Activated CD4-positive, alpha-beta T cell treated with anti-CD3 and anti-CD28 coated beads, Interleukin-10, Interleukin-2, amounts not matched to agents 100 ng/mL and 50 ng/mL, durations not matched to agents 16 hours and 8 hours (primary cell): Measurements from ENCODE around the gene BMF.

ENCODE experiments used
- DNase-seq: peaks from one replicate; pipeline ENCODE4 v3.0.0-alpha.2; 2020

Gene BMF

DNA sequence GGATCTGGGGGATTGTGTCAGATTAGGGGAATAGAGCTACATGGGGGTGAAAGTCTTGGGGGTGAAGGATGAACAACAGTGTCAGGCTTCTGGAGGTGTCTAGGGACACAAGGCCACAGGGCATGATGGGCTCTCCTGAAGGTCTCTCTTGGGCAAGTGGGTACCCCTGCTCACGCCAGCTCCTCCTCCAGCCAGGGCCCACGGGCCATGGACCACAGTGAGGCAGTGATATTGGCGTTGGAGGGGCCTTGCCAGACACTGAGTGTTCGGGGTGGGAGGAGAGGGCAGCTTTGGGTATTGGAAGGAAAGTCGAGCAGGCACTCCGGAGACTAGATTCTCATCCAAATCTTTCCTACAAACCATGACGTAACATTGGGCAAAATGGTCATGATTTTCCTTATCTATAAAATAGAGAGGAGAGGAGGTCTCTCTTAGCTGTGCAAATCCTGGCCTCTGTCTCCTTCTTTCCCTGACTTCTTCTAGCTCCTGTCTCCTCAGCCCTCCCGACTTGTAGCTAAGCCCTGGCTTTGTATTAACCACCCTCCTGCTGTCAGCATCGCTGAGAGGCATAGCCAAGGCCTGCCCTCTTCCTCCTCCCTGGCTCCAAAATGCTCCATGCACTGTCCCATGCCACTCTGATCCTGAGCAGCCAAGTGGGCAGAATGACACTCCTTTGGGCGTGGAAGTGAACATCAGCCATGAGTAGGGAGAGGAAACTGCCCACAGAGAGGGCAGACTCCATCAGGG lies 45.7 kb downstream of the BMF start:
- no peak for DNase-seq

GRCh38 chr15:40061212-40061901 lies 47.3 kb downstream of the BMF start:
- DNase-seq: peak; percentile 90

DNA sequence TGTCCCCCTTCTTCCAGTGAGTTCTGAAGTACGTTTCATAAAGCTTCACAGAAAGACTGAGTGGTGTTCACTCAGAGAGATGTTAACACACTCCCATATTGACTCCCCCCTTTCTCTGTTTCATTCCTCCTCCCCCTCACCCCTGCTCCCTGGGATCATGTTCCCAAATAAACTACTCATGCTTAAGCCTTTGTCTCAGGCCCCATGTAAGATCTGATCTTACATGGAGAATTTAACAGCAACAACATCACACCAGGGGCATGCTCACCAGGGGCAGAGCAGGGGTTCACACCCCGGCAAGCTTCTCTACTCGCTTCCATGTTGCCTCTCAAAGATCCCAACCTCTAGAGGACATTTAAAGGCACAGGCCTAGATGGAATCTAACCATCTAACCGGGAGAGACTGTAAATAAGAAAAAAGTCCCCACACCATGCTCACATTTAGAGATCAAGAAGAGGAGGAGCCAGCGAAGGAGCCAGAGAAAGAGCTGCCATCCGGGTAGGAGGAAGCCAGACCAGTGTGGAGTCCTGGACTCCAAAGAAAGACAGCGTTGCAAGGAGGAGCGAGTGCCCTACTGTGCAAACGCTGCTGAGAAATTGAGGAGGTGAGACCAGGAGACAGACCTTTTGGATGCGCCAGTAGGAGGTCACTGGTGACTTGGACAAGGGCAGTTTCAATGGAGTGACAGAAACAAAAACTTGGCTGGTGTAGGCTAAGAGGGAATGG lies 48.3 kb downstream of the BMF start:
- no peak for DNase-seq

GRCh38 chr15:40059821-40060220 lies 48.9 kb downstream of the BMF start:
- no peak for DNase-seq

DNA sequence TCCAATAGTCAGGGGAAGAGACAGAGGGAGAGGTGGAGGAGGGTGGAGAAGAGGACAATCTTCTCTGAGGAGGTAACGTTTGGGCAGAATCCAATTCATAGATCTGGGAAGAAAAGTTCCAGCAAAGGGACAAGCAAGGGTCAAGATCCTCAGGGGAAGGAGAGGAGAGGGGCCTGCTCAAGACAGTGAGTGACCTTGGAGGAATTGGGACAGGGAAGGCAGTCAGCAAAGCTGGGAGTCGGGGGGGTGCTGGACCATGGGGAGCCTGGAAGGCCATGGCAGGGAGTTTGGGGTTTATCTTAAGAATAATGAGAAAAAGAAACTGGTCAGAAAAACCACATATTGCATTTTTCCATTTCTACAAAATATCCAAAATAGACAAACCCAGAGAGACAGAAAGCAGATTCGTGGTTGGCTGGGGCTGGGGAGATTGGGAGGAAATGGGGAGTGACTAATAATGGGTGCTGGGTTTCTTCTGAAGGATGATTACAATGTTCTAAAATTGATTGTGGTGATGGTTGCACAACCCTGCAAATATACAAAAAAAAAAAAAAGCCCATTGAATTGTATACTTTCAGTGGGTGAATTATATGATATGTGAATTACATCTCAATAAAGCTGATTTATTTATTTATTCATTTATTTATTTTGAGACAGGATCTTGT lies 50.1 kb downstream of the BMF start:
- DNase-seq: peak; percentile 65

- DNase-seq: no peak
Observed at GRCh38 chr15:40055576-40056293, 52.9 kb downstream of the BMF start.

GRCh38 chr15:40054855-40055575 lies 53.7 kb downstream of the BMF start:
- peak; percentile 54 for DNase-seq

DNA sequence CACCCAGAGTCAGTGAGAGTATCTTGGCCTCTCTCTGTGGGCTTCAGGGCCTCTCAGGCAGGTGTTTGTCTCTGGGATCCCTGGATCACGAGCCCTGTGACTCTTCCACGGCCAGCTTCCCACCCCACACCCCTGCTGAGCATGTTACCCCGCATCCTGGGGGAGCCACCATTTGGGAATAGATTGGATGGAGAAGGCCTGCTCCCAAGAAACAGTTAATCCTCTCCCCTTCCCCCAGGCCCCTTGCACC lies 54.1 kb downstream of the BMF start:
- DNase-seq: no peak

GRCh38 chr15:40053831-40054604 lies 54.7 kb downstream of the BMF start:
- no peak for DNase-seq

DNA sequence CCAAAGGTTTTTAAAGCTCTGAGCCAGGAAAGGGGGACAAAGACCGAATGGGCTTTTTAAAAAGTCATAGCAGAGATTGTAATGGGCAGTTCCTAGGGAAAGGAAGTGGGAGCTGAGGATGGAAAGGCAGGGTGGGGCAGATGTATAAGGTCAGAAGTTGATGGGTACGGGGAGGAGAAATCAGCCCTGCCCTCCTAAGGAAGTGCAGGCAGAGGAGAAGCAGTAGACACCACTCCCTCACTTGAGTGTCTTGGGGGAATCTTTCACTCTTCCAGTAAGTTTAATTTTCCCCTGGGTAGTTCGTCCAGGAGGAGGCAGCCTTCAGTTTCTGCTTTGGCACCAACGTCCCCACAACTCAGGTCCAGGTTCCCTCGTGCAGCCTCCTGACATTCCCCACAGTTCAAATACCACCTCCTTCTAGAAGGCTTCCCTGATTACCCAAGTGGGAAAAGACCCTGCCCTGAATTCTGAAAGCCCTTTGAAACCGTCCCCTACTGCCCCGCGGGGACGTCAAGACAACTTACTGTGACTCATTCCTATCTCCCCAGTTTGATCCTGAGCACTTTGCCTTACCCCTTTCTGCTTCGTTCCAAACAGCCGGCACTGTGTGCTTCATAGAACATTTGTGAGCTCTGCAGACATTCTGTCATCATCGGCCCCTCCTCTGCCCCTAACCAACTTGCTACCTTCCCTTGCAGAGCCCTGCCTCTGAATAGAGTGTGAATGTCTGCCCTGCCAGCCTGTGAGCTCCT lies 55.4 kb downstream of the BMF start:
- DNase-seq: no peak

GRCh38 chr15:40052604-40053003 lies 56.1 kb downstream of the BMF start:
- no peak for DNase-seq

DNA sequence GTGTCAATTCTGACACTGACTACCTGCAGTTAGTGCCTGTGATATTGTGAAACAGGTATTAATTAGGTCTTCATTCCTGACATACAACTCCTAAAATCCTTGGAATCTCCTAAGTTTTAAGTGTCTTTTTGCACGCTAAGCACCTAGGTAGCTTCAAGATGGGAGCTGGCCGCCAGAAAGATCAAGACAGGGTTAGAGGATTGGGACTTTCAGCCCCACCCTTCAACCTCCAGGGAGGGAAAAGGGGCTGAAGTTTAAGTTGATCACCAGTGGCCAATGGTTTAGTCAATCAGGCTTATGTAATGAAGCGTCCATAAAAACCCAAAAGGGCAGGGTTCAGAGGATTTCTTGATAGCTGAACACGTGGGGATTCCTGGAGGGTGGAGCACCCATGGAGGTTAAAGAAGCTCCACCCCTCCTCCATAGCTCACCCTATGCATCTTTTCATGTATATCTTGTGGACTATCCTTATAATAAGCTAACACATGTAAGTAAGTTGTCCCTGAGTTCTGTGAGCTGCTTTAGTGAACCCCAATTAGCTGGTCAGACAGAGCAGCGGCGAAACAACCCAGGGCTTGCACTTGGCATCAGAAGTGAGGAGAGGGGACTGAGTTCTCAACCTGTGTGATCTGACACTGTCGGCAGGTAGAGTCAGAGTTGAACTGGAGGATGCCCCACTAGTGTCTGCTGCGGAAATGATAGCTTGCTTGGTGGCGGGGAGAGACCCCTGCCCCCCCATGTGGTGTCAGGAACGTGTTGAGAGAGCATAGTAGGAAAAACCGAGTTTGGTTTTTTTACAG lies 56.9 kb downstream of the BMF start:
- no peak for DNase-seq

DNA sequence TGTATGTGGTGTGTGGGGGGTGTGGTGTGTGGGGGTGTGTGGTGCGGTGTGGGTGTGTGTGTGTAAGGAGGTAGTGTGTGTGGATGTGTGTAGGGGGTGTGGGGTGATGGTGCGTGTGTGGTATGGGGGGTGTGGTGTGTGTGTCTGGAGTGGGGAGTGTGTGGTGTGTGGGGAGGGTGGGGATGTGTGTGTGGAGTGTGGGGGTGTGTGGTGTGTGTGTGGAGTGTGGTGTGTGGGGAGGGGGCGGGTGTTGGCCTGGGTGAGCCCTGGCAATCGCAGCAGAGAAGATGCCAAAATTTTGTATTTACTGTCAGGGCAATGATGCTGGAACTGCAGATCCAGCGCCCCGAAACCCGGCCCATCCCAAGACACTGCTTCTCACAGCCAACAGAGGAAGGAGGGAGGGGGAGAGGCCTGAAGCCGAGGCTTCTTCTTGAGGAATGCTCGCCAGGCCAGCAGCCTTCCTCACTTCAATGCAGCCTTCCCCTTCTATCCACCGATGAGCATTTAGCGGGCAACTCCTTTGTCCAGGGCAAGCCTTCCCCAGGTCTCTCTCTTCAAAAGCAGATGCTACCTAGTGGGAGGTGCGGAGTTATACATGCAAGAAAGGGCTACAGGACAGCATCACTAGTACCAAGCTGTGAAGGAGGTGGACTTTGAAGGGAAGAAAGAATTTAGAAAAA lies 57.8 kb downstream of the BMF start:
- no peak for DNase-seq

DNA sequence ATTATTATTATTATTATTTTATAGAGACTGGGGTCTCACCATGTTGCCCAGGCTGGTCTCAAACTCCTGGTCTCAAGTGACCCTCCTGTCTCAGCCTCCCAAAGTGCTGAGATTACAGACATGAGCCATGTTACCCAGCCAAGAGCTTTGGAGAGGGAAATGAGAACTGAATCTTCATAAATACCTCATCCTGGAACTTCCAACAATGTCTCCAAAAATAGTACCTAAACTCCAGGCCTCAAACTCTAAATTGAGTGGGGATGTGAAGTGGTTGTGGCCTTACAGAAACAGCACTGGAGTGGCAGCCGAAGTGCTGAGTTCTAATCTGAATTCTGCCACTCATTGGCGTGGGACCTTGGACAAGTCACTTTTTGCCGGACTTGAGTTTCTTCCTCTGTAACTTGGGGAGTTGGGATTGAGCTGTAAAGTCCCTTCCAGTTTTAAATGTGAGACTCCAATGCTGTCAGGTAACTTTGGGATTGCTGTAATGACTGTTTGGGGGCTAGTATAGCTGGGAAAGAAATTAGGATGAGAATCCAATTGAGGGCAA lies 59.7 kb downstream of the BMF start:
- DNase-seq: no peak

- DNase-seq: peak; percentile 55
Observed at GRCh38 chr15:40048211-40048792, 60.4 kb downstream of the BMF start.

GRCh38 chr15:40047415-40048210 lies 61.1 kb downstream of the BMF start:
- peak; percentile 94 for DNase-seq

DNA sequence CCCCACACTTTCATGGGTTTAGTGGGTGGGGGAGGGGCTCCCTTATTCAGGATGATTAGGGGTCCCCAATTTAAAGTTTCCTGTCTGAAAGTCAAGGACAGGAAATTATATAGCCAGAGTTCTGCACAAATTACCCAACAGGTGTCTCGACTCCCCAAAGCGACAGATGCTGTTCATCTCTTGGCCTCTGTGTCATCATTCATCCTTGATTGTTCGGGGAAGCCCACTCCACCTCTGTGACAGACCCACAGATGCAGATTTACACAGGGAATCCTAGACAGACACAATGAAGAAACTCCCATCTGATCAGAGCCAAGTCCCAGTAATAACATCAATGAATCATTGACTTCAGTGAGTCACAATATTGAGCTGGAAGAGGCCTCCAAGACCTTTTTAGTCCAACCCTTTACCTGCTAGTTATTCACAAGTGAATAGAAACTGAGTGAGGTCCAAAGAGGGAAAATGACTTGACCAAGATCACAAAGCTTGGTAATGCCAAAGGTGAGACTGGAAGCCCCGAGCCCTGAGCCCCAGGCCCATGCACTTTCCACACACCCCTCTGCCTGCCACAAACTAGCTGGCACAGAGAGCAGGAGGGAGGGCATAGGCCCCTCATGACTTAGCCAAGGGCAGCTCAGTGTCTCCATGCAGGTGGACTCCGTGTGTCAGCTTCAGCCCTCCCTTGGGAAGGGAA lies 61.8 kb downstream of the BMF start:
- DNase-seq: peak; percentile 46
